Activated CD4-positive, alpha-beta T cell treated with anti-CD3 and anti-CD28 coated beads, Interleukin-2, amount 50 U/mL, for 16 hours (primary cell): ENCODE measurements around the gene CNDP2.
"Not testable (repeated sequence)": the region's sequence is repeated elsewhere in the genome, so short reads cannot be mapped to it uniquely, and the experiment has no call there.

ENCODE experiments used
- DNase-seq: peaks from one replicate; pipeline ENCODE4 v3.0.0-alpha.2; 2020

The CNDP2 gene

DNA sequence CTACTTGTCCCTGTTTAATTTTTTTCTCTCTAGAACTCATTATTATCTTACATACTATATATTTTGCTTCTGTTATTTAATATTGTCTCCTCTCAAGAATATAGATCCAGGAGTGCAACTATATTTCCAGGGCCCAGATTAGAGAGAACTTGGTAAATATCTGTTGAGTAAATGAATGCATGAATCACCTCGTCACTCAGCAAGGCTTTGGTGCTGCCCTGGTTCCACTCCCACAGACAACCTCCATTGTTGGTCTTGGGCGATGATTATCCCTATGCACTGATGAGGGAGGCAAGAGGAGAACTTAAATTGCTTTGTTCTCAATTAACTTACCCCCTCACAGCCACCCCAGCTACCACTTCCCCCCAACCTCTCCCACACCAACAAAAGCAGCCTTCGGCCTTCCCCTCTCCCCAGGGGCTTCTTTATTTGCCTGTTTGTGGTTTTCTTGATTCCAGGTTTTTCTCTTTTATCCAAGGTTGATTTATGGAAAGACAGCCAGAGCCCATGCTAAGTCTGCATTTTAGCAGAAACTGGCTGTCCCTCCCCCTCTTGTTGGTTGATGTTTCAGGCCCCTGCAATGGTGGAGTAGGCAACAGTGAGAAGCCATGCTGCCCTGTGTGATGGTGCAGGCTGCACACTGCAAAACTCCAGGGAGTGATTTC lies 22.1 kb upstream of the CNDP2 start:
- DNase-seq: no peak

DNA sequence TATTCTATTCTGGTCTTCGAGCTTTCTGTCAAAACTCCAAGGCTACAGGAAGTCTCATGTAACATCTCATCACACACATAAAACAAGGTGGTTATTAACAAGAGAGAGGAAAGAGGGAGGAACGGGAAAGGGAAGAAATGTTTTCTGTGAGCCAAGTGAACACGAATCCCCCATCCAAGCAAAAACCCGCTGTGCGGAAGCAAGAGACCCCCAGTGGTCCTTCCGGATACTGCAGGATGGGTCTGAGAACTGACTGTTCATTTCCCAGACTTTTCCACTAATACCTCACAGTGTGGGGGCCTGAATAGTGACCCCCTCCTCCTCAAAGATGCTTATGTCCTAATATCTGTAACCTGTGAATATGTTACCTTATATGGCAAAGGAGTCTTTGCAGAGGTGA lies 20.0 kb upstream of the CNDP2 start:
- DNase-seq: no peak

DNA sequence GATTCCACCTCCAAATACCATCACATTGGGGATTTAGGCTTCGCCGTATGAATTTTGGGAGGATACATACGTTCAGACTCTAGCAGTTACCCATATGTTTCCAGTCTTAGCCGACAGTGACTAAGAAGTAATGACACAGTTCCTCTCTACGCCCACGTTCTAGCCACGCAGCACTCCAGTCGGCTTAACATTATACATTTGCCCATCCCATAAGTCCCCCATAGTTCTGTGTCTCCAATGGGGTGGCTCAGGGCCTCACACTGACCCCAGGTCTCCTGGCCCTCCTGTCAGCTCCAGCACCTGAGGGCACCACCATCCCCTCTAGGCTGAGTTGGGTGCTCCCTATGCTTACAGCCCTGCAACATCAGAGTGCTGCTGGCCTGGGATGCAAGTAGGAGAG lies 18.4 kb upstream of the CNDP2 start:
- DNase-seq: no peak

DNA sequence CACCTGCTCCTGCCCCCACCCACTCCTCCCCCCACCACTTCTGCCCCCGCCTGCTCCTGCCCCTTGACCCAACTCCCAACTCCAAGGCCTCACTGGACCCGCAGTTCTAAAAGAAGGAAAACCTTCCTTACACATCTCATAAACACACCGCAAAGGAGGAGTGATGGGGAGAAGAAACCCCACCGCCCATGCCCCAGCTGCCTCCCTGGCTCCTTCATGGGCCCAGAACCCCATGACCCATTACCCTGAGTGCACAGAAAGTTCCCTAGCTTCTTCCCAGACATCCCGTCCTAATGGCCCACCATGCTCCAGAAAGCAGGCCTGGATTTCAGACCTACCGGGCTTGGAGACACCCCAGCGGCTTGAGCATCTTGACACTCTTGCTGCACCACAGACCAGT lies 17.8 kb upstream of the CNDP2 start:
- DNase-seq: no peak

DNA sequence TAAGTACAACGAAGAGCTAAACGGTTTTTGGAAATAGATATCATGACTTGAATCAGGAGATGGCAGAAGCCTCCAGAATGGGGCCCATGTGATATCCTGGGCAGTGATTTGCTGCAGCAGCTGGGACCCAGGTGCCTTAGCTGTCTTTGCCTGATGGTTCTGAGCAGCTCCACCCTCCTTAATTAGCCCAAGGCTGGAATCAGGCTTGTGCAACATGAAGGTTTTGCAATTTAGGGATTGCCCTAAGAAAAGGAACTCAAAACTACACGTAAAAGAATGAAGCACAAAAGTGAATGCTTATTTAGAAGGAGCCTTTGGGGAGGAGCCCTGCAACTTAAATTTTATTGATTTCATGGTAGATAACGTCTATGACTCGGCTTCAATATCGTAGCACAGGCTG lies 17.3 kb upstream of the CNDP2 start:
- DNase-seq: no peak

DNA sequence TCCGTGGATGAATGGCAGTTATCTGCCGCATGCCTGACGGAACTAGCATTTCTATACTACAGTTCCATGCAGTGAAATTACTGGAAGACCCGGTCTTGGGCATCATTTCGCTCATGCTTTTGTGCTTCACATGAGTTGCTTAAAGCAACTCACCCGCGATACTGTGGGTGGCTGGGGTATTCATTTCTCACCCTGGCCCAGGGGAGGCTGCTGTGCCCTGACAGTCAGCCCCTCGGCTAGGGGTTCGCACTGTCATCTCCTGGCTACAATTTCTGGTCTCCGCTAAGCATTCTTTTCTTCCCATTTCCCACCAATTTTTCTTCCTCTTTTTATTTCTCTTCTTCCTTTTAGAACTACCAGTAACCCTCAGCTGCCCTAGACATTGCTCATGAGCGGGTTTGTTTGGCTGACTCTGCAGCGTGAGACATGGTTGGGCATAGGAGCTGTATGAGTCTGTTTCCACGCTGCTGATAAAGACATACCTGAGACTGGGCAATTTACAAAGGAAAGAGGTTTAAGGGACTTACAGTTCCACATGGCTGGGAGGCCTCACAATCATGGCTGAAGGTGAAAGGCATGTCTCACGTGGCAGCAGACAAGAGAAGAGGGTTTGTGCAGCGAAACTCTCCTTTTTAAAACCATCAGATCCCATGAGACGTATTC lies 16.5 kb upstream of the CNDP2 start:
- no peak for DNase-seq

DNA sequence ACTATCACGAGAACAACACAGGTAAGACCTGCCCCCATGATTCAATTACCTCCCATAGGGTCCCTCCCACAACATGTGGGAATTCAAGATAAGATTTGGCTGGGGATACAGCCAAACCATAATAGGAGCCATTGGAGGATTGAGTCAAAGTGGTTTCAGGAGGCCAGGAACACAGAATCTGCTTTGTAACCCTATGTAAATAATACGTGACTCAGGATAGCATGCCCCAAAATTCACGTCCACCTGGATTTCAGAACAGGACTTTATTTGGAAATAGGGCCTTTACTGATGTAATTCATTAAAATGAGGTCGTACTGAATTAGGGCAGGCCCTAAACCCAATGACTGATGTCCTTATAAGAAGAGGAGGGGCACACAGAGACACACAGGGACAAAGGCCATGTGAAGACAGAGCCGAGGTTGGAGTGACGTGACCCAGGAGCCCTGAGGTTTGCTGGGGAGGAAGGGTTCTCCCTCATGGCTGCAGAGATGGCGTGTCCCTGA lies 16.0 kb upstream of the CNDP2 start:
- DNase-seq: no peak

DNA sequence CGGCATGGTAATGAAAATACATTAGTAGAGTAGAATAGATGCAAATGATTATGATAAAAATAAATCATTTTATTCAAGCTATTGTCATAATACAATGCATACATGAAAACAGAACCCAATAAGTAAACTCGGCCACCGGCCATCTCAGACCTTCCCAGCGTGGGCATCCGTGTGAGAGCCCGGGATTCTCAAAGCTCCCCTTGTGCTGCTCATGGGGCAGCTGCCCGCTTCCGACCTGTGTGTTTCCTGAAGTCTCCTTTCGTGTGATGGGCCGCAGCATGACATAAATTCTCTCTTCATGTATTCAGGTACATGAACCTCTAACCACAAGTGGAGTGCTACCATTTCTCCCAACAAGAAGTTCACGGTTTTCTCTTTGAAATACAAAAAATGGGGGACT lies 13.5 kb upstream of the CNDP2 start:
- DNase-seq: no peak

DNA sequence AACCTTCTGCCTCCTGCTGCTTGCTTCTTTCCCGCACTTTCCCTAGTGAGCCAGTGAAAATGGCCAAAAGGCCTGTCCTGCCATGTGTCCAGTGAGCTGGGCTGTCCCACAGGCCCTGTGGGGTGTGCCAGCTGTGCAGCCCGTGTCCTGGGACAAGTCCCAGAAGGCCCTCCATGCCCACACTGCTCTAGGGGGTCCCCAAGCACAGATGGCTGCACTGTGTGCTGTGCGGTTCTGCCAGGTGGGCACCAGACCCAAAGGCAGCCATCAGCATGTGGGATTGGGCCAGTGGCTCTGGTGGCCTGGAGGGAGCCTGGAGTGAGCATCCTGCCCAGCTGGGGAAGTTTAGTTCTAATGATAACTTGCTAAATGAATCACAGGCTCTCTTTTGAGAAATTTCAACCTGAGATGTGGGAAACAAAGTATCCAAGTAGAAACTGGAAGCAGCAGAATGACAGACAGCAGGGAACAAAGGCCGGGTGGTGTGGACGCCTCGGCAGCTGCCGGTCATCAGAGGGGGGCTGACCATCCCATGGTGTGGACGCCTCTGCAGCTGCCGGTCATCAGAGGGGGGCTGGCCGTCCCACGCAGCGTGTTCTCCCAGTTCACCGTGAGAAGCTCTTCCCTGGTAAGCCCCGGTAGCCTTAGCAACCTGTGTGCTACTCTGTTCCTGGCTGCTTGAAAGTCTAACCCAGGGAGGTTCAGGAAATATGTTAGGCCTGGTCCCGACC lies 9.9 kb upstream of the CNDP2 start:
- no peak for DNase-seq

DNA sequence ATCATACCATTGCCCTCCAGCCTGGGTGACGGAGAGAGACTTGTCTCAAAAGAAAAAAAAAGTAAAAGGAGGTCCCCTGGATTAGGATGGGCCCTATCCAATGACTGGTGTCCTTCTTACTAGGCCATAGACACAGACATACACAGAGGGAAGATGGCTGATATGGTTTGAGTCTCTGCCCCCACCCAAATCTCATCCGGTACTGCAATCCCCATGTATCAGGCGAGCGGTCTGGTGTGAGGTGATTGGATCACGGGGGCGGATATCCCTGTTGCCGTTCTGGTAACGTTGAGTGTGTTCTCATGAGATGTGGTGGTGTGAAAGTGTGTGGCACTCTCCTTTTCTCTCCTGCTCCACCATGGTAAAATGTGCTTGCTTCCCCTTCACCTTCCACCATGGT lies 7.8 kb upstream of the CNDP2 start:
- DNase-seq: no peak

DNA sequence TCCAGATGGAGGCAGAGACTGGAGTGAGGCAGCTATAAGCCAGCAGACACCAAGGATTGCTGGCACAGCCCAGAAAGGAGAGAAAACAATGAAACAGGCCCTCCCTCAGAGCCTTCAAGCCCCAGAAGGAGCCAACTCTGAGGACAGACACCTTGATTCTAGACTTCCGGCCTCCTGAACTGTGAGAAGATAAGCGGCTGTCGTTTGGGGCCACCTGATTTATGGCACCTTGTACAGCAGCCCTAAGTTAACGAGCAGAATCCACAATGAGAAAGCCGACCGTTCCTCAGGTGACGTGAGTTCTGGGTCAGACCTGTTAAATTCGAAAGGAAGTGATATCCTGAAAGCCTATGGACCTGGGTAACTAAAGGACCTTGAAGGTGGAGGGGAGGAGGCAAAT lies 7.3 kb upstream of the CNDP2 start:
- DNase-seq: no peak

DNA sequence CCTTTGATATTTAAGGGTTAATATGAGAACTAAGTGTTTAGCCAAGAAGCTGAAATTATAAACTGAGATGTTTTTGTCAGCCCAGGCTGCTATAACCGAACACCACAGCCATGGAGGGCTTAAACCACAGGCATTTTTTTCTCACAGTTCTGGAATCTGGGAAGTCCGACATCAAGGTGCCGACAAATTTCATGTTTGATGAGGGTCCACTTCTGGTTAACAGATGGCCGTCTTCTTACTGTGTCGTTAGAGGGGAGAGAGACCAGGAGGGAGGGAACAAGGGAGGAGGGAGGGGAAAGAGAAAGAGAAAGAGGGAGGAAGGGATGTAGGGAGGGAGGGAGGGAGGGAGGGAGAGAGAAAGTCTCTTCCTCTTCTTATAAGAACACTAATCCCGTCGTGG lies 6.5 kb upstream of the CNDP2 start:
- no peak for DNase-seq

DNA sequence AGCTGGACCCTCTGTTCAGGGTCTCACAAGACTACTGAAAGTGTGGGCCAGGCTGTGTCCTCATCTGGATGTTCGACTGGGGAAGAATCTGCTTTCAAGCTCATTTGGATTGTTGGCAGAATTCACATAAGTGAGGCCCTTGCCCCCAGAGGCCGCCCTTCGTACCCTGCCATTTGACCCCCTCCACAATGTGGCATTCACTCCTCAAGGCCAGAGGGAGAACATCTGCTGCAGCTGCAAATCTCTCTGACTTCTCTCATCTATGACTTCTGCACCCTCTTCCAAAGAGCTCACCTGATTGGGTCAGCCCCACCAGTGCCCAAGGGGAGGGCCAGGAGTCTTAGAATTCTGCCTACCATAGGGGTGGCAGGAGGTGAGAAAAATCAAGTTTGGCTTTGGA lies 3.9 kb upstream of the CNDP2 start:
- DNase-seq: no peak

DNA sequence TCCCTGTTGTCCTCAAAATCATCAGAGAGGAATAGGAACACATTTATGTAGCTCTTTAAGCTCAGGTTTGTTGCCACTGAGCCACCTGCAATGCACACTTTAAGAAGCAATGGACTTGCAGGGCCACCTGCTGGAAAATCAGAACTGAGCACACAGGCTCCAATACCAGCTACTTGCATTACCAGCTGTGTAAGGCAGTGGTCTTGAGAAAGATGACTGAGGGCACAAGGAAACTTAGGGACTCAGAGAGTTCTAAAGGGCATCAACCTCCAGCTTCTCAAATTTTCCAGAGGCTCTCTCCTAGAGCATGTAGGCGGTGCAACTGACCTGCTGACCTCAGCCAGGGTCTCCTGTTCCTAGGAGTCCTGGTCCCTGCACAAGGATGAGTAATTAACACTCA lies 2.5 kb upstream of the CNDP2 start:
- DNase-seq: peak; percentile 54

DNA sequence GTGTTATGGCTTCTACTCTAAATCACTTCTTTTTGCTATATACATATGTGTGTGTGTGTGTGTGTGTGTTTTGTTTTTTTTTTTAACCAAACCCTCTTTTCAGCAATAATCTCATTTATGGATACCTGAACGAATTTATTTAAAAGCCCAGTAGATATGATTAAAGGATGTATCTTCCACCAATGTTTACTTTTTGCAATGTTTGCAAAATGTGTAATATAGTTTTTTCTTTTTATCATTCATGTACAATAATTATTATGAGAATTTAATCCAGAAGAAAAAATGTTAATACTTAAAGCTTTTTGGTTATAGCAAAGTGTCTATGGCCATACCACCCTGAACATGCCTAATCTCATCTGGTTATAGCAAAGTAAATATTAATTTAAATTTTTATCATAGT lies 1.6 kb upstream of the CNDP2 start:
- no peak for DNase-seq

DNA sequence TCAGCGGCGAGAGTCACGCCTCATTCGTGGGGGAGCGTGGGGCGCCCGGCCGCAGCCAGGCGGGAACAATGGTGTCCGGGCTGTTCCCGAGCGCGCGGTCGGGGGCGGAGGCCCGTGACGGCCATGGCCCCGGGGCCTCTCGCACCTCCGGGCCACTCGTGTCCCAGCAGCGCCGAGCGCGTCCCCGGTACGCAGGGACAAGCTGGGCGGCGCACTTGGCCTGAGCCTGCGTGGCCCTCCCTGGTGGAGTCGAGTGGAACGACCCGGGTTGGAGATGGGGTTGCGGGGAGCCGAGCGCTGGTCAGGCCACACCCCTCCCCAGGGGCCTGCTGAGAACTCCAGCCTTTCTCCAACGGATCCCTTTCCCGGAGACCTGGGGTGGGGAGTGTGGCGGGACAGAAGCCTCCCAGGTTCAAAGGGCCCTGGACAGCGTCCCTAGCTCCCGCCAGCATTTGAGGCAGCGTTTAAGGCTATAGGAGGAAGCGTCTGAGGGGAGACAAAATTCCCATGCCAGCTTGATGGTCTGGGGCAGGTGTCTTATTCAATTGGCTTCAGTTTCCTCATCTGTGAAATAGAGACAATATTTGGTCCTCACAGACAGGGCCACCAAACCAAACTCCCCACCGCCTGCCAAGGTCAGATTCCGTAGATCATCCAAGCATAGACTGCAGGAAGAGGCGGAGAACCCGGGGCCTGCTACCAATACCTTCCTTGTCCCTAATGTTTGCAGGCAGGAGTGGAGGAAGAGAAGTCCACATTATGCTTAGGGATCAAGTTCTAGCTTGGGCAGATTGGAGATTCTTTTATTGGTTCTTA lies 553 bp downstream of the CNDP2 start:
- DNase-seq: peak; percentile 43

DNA sequence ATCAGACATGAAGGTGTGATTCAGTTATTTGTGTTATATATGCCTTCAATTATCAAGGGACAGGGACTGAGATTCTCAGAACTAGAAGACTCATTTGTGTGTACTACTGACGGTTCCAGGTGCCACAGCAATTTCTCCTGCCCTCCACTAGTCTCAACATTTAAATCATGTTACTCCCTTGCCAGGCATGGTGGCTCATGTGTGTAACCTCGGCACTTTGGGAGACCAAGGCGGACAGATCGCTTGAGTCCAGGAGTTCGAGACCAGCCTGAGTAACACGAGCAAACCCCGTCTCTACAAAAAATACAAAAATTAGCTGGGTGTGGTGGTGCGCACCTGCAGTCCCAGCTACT lies 1.1 kb downstream of the CNDP2 start:
- peak; percentile 14 for DNase-seq

DNA sequence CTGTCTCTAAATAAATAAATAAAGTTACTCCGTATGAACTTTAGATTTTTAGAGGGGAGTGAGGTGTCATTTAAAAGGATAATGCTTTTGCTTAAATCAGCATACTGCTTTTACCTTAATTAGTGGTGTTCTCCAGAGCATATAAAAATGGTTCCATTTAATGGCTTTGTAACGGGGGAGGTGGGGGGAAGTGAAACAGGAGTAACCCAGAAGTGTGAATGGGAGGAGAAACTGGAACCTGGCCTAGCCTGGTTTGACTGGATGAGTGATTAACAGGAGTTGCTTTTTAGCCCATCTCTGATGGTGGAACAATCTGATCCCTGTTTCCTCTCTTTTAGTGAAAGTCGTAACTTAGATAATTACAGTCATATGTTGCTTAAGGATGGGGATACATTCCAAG lies 1.6 kb downstream of the CNDP2 start:
- DNase-seq: peak; percentile 20

DNA sequence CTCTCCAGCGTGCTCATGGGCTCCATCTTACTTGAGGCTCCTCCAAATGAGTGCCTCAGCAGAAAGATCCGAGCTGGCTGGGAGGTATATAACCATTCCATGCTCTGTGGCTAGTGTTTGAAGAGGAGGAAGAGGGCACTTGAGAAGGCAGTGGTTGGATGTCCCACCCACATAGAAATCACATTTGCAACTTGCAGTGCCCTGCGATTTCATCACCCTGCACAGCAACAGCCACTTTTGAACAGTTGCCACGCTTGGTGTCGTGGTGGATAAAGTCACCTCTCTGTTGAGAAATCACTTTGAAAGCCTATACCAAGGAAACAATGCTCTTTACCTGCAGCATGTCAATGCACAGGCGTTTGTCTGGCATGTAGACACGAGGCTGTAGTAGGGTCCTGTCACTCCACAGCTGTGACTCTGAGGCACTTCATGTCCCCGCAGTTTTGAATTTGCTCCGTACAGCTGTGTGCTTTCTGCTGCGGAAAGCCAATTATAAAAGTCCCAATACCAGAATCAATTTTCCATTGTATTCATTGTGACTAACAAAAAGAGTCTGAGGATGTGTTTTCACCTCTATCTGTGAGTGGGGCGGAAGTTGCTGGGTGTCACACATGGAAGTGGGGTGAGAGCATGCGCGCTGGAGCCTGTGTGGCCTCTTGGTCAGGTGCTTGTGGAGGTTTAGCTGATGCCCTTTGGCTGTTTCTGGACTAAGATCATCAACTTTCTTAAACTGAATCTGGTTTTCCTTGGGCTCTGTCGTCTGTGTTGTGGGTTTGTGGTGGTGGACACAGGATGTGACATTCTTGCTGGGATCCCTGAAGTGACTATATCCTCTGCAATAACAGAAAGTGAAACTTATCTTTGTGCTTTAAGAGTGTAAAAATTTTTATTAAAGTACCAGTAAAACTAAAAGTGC lies 2.8 kb downstream of the CNDP2 start:
- peak; percentile 85 for DNase-seq

DNA sequence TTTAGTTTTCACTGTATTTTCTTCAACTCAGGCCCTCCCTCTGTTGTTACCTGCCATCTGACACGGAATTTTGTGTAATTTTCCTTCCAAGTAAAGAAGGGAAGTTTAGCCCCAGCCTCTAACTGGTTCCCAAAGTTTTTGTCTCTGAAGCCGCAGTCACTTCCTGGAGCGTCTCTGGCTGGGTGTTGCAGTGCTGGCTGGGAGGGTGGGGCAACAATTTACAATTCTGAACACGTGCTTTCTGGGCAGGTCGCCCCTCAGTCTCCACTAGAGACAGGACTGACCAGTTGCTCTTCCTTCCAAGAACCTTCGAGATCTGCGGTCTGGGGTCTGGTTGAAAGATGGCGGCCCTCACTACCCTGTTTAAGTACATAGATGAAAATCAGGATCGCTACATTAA lies 3.5 kb downstream of the CNDP2 start:
- DNase-seq: peak; percentile 75

DNA sequence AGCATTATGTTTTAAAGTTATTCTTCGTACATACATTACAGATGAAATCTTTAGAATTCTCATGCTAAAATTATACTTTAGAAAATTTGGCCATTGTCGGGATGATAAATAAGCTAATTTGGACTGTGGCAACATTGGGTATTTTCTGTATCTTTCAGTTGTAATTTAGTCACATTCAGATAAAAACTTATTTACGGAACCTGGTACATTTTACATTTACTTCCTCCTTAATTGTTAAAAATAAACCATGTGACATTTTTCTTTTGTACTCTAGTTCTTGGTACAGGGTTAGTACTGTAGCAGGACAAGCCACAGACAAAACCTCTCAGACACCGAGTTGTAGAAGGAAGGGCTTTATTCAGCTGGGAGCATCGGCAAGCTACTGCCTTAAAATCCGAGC lies 4.2 kb downstream of the CNDP2 start:
- no peak for DNase-seq

DNA sequence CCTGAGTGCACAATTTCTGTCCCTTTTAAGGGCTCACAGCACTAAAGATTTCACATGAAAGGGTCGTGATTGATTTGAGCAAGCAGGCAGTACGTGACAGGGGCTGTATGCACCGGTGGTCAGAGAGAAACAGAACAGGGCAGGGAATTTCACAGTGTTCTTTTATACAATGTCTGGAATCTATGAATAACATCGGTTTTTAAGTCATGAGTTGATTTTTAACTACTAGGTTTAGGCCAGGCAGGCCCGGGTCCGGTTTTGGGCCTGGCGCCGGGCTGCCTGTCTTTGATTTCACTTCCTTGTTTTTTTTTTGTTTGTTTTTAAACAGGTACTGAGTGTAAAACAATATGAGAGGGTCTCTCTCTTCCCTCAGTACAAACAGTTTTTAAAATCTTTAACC lies 4.6 kb downstream of the CNDP2 start:
- DNase-seq: not testable (repeated sequence)
